ENCODE data around the gene PNPLA1.

Gene PNPLA1

GRCh38 chr6:36285797-36286196 is 15.9 kb downstream of the PNPLA1 start:
- DNase-seq = no peak

- DNase-seq = no peak
These were observed 17.0 kb downstream of the PNPLA1 start for GRCh38 chr6:36286858-36287257.

GRCh38 chr6:36289281-36289878 is 19.5 kb downstream of the PNPLA1 start:
- DNase-seq = no peak

GRCh38 chr6:36290668-36291620 is 21.1 kb downstream of the PNPLA1 start:
- no peak for DNase-seq

- no peak for DNase-seq
These were observed 22.3 kb downstream of the PNPLA1 start for GRCh38 chr6:36292170-36292569.

- DNase-seq = no peak
These were observed 26.4 kb downstream of the PNPLA1 start for GRCh38 chr6:36296240-36296639.

GRCh38 chr6:36297051-36297450 is 27.2 kb downstream of the PNPLA1 start:
- DNase-seq = no peak

- no peak for DNase-seq
These were observed 27.7 kb downstream of the PNPLA1 start for GRCh38 chr6:36297511-36297910.

GRCh38 chr6:36298027-36298426 is 28.2 kb downstream of the PNPLA1 start:
- DNase-seq = no peak

- no peak for DNase-seq
These were observed 31.3 kb downstream of the PNPLA1 start for GRCh38 chr6:36301085-36301658.

GRCh38 chr6:36301781-36302180 is 31.9 kb downstream of the PNPLA1 start:
- DNase-seq = no peak

GRCh38 chr6:36302227-36302976 is 32.5 kb downstream of the PNPLA1 start:
- DNase-seq = peak; percentile 95

- DNase-seq = no peak
These were observed 36.0 kb downstream of the PNPLA1 start for GRCh38 chr6:36305885-36306284.

- DNase-seq = no peak
These were observed 36.5 kb downstream of the PNPLA1 start for GRCh38 chr6:36306375-36306774.

GRCh38 chr6:36308514-36308913 is 38.7 kb downstream of the PNPLA1 start:
- DNase-seq = no peak

- no peak for DNase-seq
These were observed 39.3 kb downstream of the PNPLA1 start for GRCh38 chr6:36309203-36309602.

GRCh38 chr6:36309900-36310299 is 40.0 kb downstream of the PNPLA1 start:
- no peak for DNase-seq

- DNase-seq = no peak
These were observed 43.2 kb downstream of the PNPLA1 start for GRCh38 chr6:36312854-36313648.

- no peak for DNase-seq
These were observed 43.7 kb downstream of the PNPLA1 start for GRCh38 chr6:36313649-36313936.

- DNase-seq = no peak
These were observed 44.6 kb downstream of the PNPLA1 start for GRCh38 chr6:36314221-36315014.

- DNase-seq = no peak
These were observed 46.1 kb downstream of the PNPLA1 start for GRCh38 chr6:36315921-36316320.

GRCh38 chr6:36317623-36318022 is 47.8 kb downstream of the PNPLA1 start:
- DNase-seq = no peak

Measured in T-helper 9 cell (primary cell).